ENCODE results near the gene SH2D3C. TPM values are rescaled to one million over a fixed set of nuclear protein-coding genes. Genes with fewer than 3 reads are reported as not detected.

The SH2D3C gene
- total and polyA plus RNA-seq, 8 donors, result 1.4 to 7.1 (median 2.5) TPM

DNA sequence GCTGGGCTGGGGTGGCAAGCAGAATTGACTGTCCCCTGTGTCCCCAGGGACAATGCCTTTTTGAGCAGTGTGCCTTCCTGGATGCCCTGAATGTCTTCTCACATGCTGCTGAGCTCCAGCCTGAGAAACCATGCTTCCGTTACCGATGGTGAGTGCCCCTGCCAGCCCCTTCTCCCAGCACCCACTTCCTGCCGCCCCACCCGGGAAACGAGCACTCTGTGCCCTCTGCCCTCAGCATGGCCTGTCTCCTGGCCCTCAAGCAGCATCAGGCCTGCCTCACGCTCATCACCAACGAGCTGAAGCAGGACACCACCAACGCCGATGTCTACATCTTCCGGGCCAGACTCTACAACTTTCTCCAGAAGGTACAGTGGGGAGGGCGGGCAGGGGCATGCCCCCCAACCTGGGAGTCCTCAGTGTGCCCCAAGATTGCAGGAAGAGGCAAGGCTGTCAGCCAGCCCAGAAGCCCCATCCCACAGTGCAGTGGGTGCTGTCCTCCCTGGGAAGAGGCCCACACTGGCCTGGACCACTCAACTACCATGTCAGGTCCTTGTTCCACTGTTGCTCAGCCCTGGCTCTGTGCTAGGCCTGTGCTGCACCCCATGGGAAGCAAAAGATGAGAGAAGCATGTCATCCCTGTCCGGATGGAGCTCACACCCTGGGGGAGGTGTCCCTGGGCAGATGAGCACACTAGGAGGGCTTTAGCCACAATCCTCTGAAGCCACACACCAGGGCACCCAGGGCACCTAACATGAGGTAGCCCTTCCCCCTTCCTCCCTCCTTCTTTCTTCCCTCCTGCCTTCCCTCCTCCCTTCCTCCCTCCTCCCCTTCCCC, 58.2 kb downstream of the SH2D3C start:
- Histone ChIP-seq H3K9me3 (no peaks in the 10 kb centered on the region), H3K27ac (no peak overlapping the region), H3K4me3 (no peak overlapping the region), H3K4me1 (peaks cover 0 to 6% (median 4%) of the 10 kb centered on the region in 3 donors), H3K36me3 (no peaks in the 10 kb centered on the region), H3K27me3 (no peaks in the 10 kb centered on the region)
- intact Hi-C loops (cut with DNase I), result loop anchor here in 1 of 3 donors (10.0 kb wide), 1 partner anchor 195 kb away; no protein-coding TSS in a partner anchor
- TF ChIP-seq, protein P1, sequence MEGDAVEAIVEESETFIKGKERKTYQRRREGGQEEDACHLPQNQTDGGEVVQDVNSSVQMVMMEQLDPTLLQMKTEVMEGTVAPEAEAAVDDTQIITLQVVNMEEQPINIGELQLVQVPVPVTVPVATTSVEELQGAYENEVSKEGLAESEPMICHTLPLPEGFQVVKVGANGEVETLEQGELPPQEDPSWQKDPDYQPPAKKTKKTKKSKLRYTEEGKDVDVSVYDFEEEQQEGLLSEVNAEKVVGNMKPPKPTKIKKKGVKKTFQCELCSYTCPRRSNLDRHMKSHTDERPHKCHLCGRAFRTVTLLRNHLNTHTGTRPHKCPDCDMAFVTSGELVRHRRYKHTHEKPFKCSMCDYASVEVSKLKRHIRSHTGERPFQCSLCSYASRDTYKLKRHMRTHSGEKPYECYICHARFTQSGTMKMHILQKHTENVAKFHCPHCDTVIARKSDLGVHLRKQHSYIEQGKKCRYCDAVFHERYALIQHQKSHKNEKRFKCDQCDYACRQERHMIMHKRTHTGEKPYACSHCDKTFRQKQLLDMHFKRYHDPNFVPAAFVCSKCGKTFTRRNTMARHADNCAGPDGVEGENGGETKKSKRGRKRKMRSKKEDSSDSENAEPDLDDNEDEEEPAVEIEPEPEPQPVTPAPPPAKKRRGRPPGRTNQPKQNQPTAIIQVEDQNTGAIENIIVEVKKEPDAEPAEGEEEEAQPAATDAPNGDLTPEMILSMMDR (IDR thresholded peaks at IDR 0.05), result no peak
- ATAC-seq (no peak), FAIRE-seq (no peak), DNase-seq (peak in 1 of 6 donors; percentile 37)
- whole genome bisulfite sequencing, 2 donors, result 79 to 86% methylated on average over 12 of the region's 12 CpGs

DNA sequence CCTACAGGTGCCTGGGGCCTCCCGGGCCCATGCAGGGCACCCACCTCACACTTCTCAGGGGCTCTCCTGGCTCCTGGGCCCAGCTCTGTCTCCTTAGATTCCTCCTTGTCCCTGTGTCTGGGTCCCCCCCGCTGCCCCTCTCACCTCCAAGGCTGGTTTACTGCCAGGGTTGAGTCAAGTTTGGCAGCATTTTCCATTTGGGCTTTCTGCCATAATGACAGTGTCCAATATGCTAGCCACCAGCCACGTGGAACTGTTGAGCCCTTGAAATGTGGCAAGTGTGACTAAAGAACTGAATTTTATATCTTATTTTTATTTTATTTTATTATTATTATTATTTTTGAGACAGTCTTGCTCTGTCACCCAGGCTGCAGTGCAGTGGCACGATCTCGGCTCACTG, 60.7 kb downstream of the SH2D3C start:
- H3K9me3 ChIP-seq, result no peaks in the 10 kb centered on the region
- TF ChIP-seq, protein P1 (IDR thresholded peaks at IDR 0.05), result no peak
- no peaks in the 10 kb centered on the region for H3K36me3 ChIP-seq
- WGBS, 2 donors, result 69 to 71% methylated on average over 5 of the region's 5 CpGs
- ATAC-seq, result no peak
- no peak overlapping the region for H3K27ac ChIP-seq
- DNase-seq, result no peak
- H3K27me3 ChIP-seq, result no peaks in the 10 kb centered on the region
- no peak for FAIRE-seq
- intact Hi-C loops (cut with DNase I), result no loop called here
- H3K4me1 ChIP-seq, result peaks cover 0 to 14% (median 9%) of the 10 kb centered on the region in 3 donors
- no peak overlapping the region for H3K4me3 ChIP-seq

DNA sequence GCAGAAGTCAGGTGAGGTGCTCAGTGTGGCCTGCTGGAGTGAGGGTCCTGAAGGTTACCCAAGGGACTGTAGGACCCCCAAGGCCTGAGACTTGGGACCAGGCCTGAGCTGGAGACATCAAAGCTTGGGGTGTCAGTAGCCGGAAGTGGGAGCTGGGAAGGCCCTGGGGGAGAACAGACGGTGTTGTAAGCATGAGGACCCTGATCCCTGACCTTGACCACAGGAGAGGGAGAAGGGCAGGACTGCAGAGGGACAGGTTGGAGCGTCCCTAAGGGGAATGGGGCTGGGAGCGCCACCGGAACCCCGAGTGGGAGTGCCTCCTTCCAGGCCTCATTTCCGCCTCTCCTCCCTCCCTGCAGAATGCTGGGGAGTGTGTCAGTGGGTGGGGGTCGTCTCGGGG, 62.1 kb downstream of the SH2D3C start:
- peak overlapping the region in 1 of 4 donors; percentile 74 for H3K4me3 ChIP-seq
- WGBS, 2 donors, result 68 to 73% methylated on average over 9 of the region's 9 CpGs
- no peaks in the 10 kb centered on the region for H3K9me3 ChIP-seq
- intact Hi-C loops (cut with DNase I), result no loop called here
- H3K36me3 ChIP-seq, result no peaks in the 10 kb centered on the region
- H3K27me3 ChIP-seq, result no peaks in the 10 kb centered on the region
- no peak for FAIRE-seq
- TF ChIP-seq, protein P1 (IDR thresholded peaks at IDR 0.05), result no peak
- peak overlapping the region in 3 of 4 donors; percentile 74 to 80 (median 75) for H3K27ac ChIP-seq
- peak in 1 of 6 donors; percentile 47 for DNase-seq
- H3K4me1 ChIP-seq, result peaks cover 0 to 14% (median 9%) of the 10 kb centered on the region in 3 donors
- no peak for ATAC-seq

DNA sequence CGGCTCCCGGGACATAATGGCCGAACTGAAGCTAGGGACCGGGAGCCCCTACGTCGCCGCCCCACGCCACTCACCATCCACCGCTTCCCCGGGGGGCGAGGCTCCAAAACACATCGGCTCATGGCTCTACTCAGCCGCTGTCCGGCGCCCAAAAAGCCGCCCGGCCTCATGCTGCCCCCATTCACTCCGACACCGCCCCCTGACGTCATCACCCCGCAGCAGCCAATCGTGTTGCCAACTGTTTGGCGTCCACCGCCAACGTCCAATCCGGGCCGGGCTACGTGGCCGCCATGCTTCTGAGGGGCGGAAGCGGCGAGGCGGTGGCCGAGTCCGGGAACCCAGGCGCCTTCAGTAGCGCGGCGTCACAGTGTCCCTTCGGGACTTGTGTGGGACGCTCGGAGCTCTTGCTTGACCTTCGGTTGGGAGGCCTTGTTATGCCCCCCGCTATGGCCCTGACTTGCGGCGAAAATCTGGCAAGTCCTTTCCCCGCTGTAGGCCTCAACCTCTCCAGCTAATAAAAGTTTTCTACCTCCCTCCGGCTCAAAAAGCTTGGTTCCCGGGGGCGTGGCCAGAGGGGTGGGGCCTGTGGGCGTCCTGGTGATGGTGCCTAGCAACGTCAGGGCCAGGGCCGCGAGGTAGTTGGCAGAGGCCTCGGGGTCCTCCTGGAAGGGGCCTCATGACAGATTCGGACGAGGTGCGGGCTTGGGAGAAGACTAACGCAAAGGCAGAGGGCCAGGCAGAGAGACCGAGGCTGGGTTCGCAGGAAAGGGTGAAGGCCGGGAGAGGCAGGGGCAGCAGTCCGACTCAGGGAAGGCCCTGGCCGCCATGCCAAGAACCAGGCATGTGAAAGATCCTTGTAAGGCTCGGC, 62.8 kb downstream of the SH2D3C start, which contains the start of the genes PTRH1 and TTC16:
Gene PTRH1, minus strand, starts transcription at position 194 of the 868 bp plus-strand sequence. Its CDS starts 24 bp downstream, at position 170.
Gene TTC16, plus strand, starts transcription at position 610 of the 868 bp plus-strand sequence. Its CDS starts 67 bp downstream, at position 677.
- WGBS, 2 donors, result 4% methylated on average over 57 to 65 of the region's 65 CpGs
- Histone ChIP-seq H3K27me3 (no peaks in the 10 kb centered on the region), H3K4me1 (peaks cover 0 to 14% (median 9%) of the 10 kb centered on the region in 3 donors), H3K27ac (peak within 1 kb of the TSS; percentile 74 to 80 (median 76)), H3K4me3 (peak within 1 kb of the TSS; percentile 49 to 85 (median 72)), H3K9me3 (no peaks in the 10 kb centered on the region), H3K36me3 (no peaks in the 10 kb centered on the region)
- peak; percentile 97 to 99 (median 98) for ATAC-seq
- TF ChIP-seq, protein P1 (IDR thresholded peaks at IDR 0.05), result no peak
- peak; percentile 82 for FAIRE-seq
- DNase-seq, result peak; percentile 96 to 98 (median 98)
- intact Hi-C loops (cut with DNase I), result no loop called here

Data from pancreas (tissue), 10 donors.